ENCODE results near the gene KRTAP10-9.
"Not testable (repeated sequence)": the region's sequence is repeated elsewhere in the genome, so short reads cannot be mapped to it uniquely, and the experiment has no call there.

KRTAP10-9 gene

GRCh38 chr21:44644878-44645277 lies 18.0 kb downstream of the KRTAP10-9 start:
- DNase-seq, result no peak

GRCh38 chr21:44646366-44647221 lies 19.7 kb downstream of the KRTAP10-9 start, which contains the start of gene KRTAP10-11:
TSS of gene KRTAP10-11 (plus strand) at chr21:44646414. CDS start at chr21:44646459, 45 bp downstream.
- DNase-seq, result not testable (repeated sequence)

- DNase-seq, result no peak
These were observed 20.3 kb downstream of the KRTAP10-9 start for GRCh38 chr21:44647222-44647552.

GRCh38 chr21:44648557-44649311 lies 21.8 kb downstream of the KRTAP10-9 start:
- no peak for DNase-seq

GRCh38 chr21:44649521-44650100 lies 22.7 kb downstream of the KRTAP10-9 start:
- no peak for DNase-seq

GRCh38 chr21:44650265-44650972 lies 23.5 kb downstream of the KRTAP10-9 start:
- DNase-seq, result no peak

GRCh38 chr21:44650973-44651675 lies 24.2 kb downstream of the KRTAP10-9 start:
- no peak for DNase-seq

- DNase-seq, result no peak
These were observed 26.2 kb downstream of the KRTAP10-9 start for GRCh38 chr21:44653123-44653522.

GRCh38 chr21:44653656-44654575 lies 27.0 kb downstream of the KRTAP10-9 start:
- no peak for DNase-seq

- no peak for DNase-seq
These were observed 27.8 kb downstream of the KRTAP10-9 start, which contains the start of gene KRTAP12-4 for GRCh38 chr21:44654576-44655175. TSS of gene KRTAP12-4 (minus strand) at chr21:44654659. CDS start at chr21:44654614, 45 bp downstream.

- no peak for DNase-seq
These were observed 30.0 kb downstream of the KRTAP10-9 start for GRCh38 chr21:44656868-44657267.

GRCh38 chr21:44657635-44658540 lies 31.0 kb downstream of the KRTAP10-9 start, which contains the start of gene KRTAP12-3:
TSS of gene KRTAP12-3 (plus strand) at chr21:44657932. CDS start at chr21:44657980, 48 bp downstream.
- DNase-seq, result no peak

GRCh38 chr21:44658541-44658910 lies 31.6 kb downstream of the KRTAP10-9 start:
- no peak for DNase-seq

- no peak for DNase-seq
These were observed 32.2 kb downstream of the KRTAP10-9 start for GRCh38 chr21:44658913-44659595.

- DNase-seq, result not testable (repeated sequence)
These were observed 34.7 kb downstream of the KRTAP10-9 start for GRCh38 chr21:44661567-44661966.

- no peak for DNase-seq
These were observed 37.8 kb downstream of the KRTAP10-9 start for GRCh38 chr21:44664691-44665090.

- DNase-seq, result no peak
These were observed 39.8 kb downstream of the KRTAP10-9 start, which contains the start of gene KRTAP12-2 for GRCh38 chr21:44666401-44667320. TSS of gene KRTAP12-2 (minus strand) at chr21:44666927. CDS start at chr21:44666886, 41 bp downstream.

All from KG1 (cell line).